ENCODE data around the gene FRMD1. TPM values are rescaled to one million over a fixed set of nuclear protein-coding genes. Genes with fewer than 3 reads are reported as not detected.
"Not testable (repeated sequence)": the region's sequence is repeated elsewhere in the genome, so short reads cannot be mapped to it uniquely, and the experiment has no call there.

Gene FRMD1
- polyA plus RNA-seq, 4 donors = 13.5 to 20.5 (median 20.3) TPM

GRCh38 chr6:168081858-168082546, 3.0 kb upstream of the FRMD1 start:
- DNase-seq (ENCODE audit: low read depth in 4 of 4, low spot score in 3 of 4) = no peak

- no peak for DNase-seq (ENCODE audit: low read depth in 4 of 4, low spot score in 3 of 4)
Observed at GRCh38 chr6:168080393-168081077, 1.5 kb upstream of the FRMD1 start.

- DNase-seq (ENCODE audit: low read depth in 4 of 4, low spot score in 3 of 4) = no peak
Observed at GRCh38 chr6:168078175-168078942, 653 bp downstream of the FRMD1 start.

GRCh38 chr6:168077401-168077800, 1.6 kb downstream of the FRMD1 start:
- not testable (repeated sequence) for DNase-seq (ENCODE audit: low read depth in 4 of 4, low spot score in 3 of 4)

GRCh38 chr6:168075787-168076202, 3.2 kb downstream of the FRMD1 start:
- DNase-seq (ENCODE audit: low read depth in 4 of 4, low spot score in 3 of 4) = no peak

- no peak for DNase-seq (ENCODE audit: low read depth in 4 of 4, low spot score in 3 of 4)
Observed at GRCh38 chr6:168075216-168075615, 3.8 kb downstream of the FRMD1 start.

GRCh38 chr6:168073937-168074730, 4.9 kb downstream of the FRMD1 start:
- no peak for DNase-seq (ENCODE audit: low read depth in 4 of 4, low spot score in 3 of 4)

- DNase-seq (ENCODE audit: low read depth in 4 of 4, low spot score in 3 of 4) = no peak
Observed at GRCh38 chr6:168072730-168073129, 6.3 kb downstream of the FRMD1 start.

GRCh38 chr6:168072261-168072660, 6.8 kb downstream of the FRMD1 start:
- no peak for DNase-seq (ENCODE audit: low read depth in 4 of 4, low spot score in 3 of 4)

GRCh38 chr6:168071620-168072019, 7.4 kb downstream of the FRMD1 start:
- DNase-seq (ENCODE audit: low read depth in 4 of 4, low spot score in 3 of 4) = no peak

GRCh38 chr6:168070804-168071203, 8.2 kb downstream of the FRMD1 start:
- no peak for DNase-seq (ENCODE audit: low read depth in 4 of 4, low spot score in 3 of 4)

GRCh38 chr6:168067081-168067759, 11.8 kb downstream of the FRMD1 start:
- no peak for DNase-seq (ENCODE audit: low read depth in 4 of 4, low spot score in 3 of 4)

- no peak for DNase-seq (ENCODE audit: low read depth in 4 of 4, low spot score in 3 of 4)
Observed at GRCh38 chr6:168064226-168064807, 14.7 kb downstream of the FRMD1 start.

GRCh38 chr6:168063431-168063830, 15.6 kb downstream of the FRMD1 start:
- DNase-seq (ENCODE audit: low read depth in 4 of 4, low spot score in 3 of 4) = no peak

GRCh38 chr6:168062346-168063289, 16.4 kb downstream of the FRMD1 start:
- no peak for DNase-seq (ENCODE audit: low read depth in 4 of 4, low spot score in 3 of 4)

GRCh38 chr6:168061269-168062210, 17.5 kb downstream of the FRMD1 start:
- no peak for DNase-seq (ENCODE audit: low read depth in 4 of 4, low spot score in 3 of 4)

GRCh38 chr6:168060521-168060931, 18.5 kb downstream of the FRMD1 start:
- peak in 2 of 4 donors; percentile 42 to 50 for DNase-seq (ENCODE audit: low read depth in 4 of 4, low spot score in 3 of 4)
